ENCODE results near the gene GAS6. TPM values are rescaled to one million over a fixed set of nuclear protein-coding genes. Genes with fewer than 3 reads are reported as not detected.

Gene GAS6
- total RNA-seq, 2 donors from 2014 or later: 83.0 to 145 TPM

DNA sequence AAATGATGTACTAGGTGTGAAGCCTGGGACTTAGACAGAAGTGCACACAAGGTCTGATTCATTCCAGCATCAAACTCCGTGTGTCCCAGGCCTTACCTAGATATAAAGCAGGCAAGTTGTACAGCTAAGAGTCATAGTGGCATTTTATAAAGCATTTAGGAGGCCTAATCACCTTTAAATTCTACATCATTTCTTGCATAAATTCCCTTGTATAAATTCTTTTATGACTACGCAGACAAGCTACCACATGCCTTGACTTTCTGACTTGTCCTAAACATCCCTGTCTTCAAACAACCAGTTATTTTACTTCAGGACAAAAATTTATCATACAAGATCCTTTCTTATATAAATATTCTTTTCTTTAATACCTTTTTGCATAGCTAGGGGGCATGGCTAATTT lies 82.3 kb downstream of the GAS6 start:
- no peaks in the 10 kb centered on the region for H3K27me3 ChIP-seq
- H3K9me3 ChIP-seq: no peaks in the 10 kb centered on the region
- TF ChIP-seq, protein P1, sequence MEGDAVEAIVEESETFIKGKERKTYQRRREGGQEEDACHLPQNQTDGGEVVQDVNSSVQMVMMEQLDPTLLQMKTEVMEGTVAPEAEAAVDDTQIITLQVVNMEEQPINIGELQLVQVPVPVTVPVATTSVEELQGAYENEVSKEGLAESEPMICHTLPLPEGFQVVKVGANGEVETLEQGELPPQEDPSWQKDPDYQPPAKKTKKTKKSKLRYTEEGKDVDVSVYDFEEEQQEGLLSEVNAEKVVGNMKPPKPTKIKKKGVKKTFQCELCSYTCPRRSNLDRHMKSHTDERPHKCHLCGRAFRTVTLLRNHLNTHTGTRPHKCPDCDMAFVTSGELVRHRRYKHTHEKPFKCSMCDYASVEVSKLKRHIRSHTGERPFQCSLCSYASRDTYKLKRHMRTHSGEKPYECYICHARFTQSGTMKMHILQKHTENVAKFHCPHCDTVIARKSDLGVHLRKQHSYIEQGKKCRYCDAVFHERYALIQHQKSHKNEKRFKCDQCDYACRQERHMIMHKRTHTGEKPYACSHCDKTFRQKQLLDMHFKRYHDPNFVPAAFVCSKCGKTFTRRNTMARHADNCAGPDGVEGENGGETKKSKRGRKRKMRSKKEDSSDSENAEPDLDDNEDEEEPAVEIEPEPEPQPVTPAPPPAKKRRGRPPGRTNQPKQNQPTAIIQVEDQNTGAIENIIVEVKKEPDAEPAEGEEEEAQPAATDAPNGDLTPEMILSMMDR (IDR thresholded peaks at IDR 0.05): no peak
- intact Hi-C loops (cut with DNase I): no loop called here
- H3K4me1 ChIP-seq: no peaks in the 10 kb centered on the region
- H3K36me3 ChIP-seq (replicated peaks in 1 of 2; ENCODE audit: insufficient read depth in 1 of 2, low read depth in 2 of 2): no peaks in the 10 kb centered on the region
- ATAC-seq (no peak), DNase-seq (no peak)
- 82 to 90% methylated on average over 2 of the region's 2 CpGs for WGBS, 2 donors
- H3K27ac ChIP-seq: no peak overlapping the region
- H3K4me3 ChIP-seq: no peak overlapping the region

DNA sequence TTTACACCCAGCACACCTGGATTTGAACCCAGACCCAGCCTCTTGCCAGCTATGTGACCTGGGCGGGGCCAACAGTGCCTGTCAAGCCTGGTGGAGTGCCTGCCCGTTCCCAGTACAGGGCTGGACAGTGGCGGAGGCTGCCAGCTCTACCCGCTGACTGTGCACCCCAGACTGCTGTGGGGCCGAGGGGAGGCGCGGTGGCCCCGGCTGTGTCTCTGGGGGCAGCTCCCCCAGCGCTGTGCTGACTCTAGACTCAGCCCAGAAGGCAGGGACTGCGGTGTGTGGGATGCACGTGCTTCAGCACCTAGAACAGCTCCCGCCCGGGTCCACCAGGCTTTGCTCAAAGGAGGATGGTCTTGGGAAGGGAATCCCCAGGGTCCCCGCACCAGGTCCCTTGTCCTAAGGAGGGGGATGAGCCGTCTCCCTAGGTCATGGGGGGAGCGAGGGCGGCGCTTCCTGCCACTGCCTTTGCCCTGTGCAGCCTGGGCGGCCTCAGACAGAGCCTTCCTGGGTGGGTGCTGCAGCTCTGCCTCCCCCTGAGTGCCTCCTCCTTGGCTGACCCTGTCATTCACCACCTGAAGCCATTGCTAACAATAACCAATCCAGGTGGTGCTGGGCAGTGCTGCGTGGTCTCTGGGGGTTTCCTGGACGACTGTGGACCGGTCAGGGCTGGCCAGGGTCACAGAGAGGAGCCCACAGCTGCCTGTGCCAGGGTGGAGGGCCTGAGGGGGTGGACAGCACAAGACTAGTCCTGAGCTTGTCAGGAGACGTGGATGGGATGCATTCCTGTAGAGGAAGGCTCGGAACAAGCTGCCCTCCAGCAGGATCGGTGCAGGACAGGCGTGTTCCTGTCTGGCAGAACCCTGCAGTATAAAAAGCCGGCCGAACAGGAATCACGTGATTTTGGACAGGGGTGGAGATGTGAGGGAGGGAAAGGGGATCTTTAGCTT lies 86.3 kb downstream of the GAS6 start:
- H3K27ac ChIP-seq: no peak overlapping the region

DNA sequence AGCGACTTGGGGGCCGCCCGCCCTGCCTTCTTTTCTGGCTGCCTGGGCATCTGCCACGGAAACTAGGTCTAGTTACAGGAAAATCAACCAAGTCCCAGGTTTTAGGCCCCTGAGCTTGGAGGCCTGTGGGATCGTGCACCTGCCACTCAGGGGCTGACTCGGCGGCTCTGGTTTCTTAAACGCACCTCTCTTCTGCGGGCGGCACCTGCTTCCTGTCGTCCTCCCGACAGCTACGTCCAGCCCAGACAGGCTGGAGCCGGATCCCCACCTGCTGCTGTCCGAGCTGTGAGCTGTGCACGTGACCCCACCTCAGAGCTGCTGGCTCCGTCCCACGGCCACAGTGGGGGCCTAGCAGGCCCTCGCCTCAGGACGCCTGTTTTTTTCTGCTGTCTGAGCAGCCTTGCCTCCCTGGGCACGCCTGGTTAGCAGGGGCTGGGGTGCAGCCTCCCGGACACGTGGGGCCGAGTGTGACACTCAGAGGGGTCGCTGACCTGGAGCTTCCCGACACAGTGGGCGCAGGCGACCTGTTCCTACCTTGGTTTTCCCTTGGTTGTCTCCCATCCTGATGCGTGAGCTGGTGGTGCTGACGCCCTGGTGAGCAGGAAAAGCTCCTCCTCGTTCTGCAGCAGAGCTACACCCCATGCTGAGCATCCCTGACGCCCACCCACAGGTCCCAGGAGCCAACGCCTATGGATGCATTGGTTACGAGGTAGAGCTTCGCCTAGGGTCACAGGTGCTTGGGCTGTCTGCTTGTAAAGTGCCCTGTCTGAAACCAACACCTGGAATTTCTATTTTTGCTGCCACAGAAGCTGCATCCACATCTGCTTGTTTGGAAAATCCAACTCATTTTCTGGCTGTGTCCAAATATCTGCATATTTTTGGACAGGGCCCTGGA lies 87.4 kb downstream of the GAS6 start:
- DNase-seq (no peak), ATAC-seq (no peak)
- WGBS, 2 donors: 45 to 62% methylated on average over 23 to 34 of the region's 35 CpGs

More for the DNA sequence above, 86.3 kb downstream of the GAS6 start:
- Histone ChIP-seq H3K36me3 (replicated peaks in 1 of 2; ENCODE audit: insufficient read depth in 1 of 2, low read depth in 2 of 2) (no peaks in the 10 kb centered on the region), H3K9me3 (no peaks in the 10 kb centered on the region), H3K4me3 (no peak overlapping the region), H3K27me3 (no peaks in the 10 kb centered on the region), H3K4me1 (no peaks in the 10 kb centered on the region)
- ATAC-seq: peak; percentile 18
- intact Hi-C loops (cut with DNase I): no loop called here
- 36 to 67% methylated on average over 13 to 27 of the region's 29 CpGs for WGBS, 2 donors
- no peak for DNase-seq
- no peak for TF ChIP-seq POLR2A (IDR thresholded peaks at IDR 0.05)
- TF ChIP-seq, protein P1 (IDR thresholded peaks at IDR 0.05): no peak

DNA sequence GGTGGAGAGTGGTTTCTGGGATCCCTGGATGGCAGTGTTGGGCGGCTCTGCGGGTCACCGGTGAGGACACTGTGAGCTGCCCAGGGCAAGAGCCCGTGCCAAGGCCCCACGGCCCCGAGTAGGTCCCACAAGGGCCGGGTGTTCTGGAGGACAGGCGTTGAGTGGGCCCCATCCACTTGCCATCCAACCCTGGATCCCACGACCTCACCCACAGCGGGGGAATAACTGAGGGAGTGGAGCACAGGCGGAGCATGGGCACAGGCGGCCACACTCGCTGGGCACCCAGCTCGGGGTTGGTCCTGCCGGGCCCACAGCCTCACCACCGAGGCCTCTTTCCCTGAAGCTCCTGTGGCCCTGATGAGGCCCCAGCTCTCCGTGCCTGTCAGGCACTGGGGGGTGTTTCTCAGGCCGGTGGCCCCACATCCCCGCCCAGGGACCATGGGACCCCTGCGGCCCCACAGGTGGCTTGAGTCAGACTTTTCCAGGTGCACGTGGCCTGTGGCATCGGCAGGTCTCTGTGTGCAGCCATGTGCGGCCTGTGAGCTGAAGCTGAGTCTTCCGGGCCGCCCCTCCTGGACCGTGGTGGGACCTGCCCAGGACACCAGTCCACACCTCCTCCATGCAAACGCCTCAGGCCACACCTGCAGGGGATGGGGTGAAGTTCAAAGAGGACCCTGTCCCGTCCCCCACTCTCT lies 88.3 kb downstream of the GAS6 start:
- no peak for DNase-seq
- no peak for ATAC-seq
- Histone ChIP-seq H3K4me1 (no peaks in the 10 kb centered on the region), H3K27me3 (no peaks in the 10 kb centered on the region), H3K27ac (no peak overlapping the region), H3K9me3 (peaks cover 0 to 4% (median 0%) of the 10 kb centered on the region in 3 donors), H3K36me3 (replicated peaks in 1 of 2; ENCODE audit: insufficient read depth in 1 of 2, low read depth in 2 of 2) (no peaks in the 10 kb centered on the region), H3K4me3 (no peak overlapping the region)
- intact Hi-C loops (cut with DNase I): no loop called here
- TF ChIP-seq, protein P1 (IDR thresholded peaks at IDR 0.05): no peak
- no peak for TF ChIP-seq POLR2A (IDR thresholded peaks at IDR 0.05)
- 74% methylated on average over 27 of the region's 28 CpGs; no CpG with 5 or more reads in 1 of the 2 donors for WGBS, 2 donors

More for the DNA sequence above, 87.4 kb downstream of the GAS6 start:
- H3K27me3 ChIP-seq: no peaks in the 10 kb centered on the region
- intact Hi-C loops (cut with DNase I): no loop called here
- TF ChIP-seq POLR2A (IDR thresholded peaks at IDR 0.05): no peak
- TF ChIP-seq, protein P1 (IDR thresholded peaks at IDR 0.05): no peak
- no peaks in the 10 kb centered on the region for H3K36me3 ChIP-seq (replicated peaks in 1 of 2; ENCODE audit: insufficient read depth in 1 of 2, low read depth in 2 of 2)
- H3K4me1 ChIP-seq: no peaks in the 10 kb centered on the region
- no peak overlapping the region for H3K27ac ChIP-seq
- peaks cover 0 to 4% (median 0%) of the 10 kb centered on the region in 3 donors for H3K9me3 ChIP-seq
- H3K4me3 ChIP-seq: no peak overlapping the region
